GM18858 (cell line): Measurements from ENCODE around the gene DNAI4.
"Not testable (repeated sequence)": the region's sequence is repeated elsewhere in the genome, so short reads cannot be mapped to it uniquely, and the experiment has no call there.

ENCODE experiments used
- ATAC-seq: cut with Tn5 transposase; IDR thresholded peaks from one replicate; pipeline ENCODE4 v1.9.1; 2021; ENCODE audit not compliant: unreplicated experiment

Gene DNAI4

GRCh38 chr1:66929146-66929688 lies 4.6 kb upstream of the DNAI4 start:
- ATAC-seq = no peak

DNA sequence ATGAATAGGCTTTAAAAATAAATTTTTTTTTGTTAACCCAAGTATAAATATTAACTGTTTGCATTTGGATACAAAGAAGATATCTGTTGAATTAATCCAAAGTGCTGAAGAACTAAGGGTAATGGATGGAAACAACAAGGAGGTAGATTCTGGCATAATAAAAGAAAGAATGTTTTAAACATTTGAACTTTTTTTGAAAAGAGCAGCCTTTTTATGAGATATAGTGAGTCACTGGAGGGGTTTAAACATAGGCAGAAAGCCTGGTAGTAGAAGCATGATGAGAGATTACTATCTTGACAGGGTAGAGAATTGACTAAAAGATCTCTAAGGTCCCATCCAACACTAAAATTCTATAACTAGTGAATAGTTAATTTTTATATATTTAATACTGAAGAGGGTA lies 2.9 kb upstream of the DNAI4 start:
- ATAC-seq = no peak

- no peak for ATAC-seq
Measured at GRCh38 chr1:66925944-66926343, 1.3 kb upstream of the DNAI4 start.

- no peak for ATAC-seq
Measured at GRCh38 chr1:66925558-66925910, 878 bp upstream of the DNAI4 start.

- no peak for ATAC-seq
Measured at GRCh38 chr1:66920543-66920942, 4.1 kb downstream of the DNAI4 start.

GRCh38 chr1:66919828-66920227 lies 4.8 kb downstream of the DNAI4 start:
- ATAC-seq = no peak

GRCh38 chr1:66919063-66919462 lies 5.6 kb downstream of the DNAI4 start:
- ATAC-seq = no peak

DNA sequence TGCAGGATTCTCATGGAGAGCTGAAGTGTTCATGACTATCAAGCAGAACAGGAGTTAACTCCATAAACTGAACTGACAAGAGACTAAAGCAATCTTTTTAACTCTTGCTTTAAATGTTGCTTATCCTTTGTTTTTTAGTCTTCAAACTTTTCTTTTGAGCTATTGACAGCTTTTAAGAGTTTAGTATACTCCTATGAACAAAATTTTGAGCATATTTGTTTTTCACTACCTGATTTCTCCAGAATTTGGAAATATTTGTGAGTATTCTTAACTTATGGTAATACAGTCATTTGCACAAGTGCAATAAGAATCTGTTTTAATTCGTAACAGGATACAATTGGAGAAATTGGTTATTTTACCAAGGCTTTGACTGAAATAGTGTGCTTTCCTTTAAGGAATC lies 7.2 kb downstream of the DNAI4 start:
- no peak for ATAC-seq

DNA sequence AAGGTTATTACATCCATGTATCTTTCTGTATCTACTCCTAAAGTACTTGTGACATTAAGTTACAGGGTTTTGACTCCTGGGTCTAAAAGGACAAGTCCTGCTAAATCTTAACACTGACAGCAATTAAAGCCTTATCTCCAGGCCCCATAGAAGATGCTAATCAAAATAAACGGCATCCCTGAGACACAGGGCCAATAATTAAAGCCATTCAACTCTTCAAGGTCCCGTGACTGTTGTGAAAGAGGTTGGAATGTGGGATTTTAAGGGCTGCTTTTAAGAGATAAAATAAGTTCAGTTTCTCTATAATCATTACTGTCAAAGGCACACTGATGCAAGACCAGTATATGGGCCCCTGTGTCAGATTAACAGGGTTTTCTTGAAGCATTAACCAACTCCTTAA lies 8.3 kb downstream of the DNAI4 start:
- ATAC-seq = no peak

DNA sequence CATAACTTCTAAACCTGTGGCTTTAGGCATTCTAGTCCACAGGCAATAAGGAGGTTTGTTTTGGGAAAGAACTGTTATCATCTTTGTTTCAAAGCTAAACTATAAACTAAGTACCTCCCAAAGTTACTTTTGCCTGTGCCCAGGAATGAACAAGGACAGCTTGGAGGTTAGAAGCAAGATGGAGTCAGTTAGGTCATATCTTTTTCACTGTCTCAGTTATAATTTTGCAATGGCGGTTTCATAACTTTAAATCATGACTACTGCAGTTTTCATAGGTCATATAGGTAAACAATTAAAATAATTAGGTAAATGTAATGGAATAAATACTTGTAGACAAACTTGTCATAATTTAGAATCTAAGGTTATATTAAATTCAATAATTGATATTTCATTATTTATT lies 9.5 kb downstream of the DNAI4 start:
- ATAC-seq = not testable (repeated sequence)

- ATAC-seq = no peak
Measured at GRCh38 chr1:66893712-66894111, 30.9 kb downstream of the DNAI4 start.

GRCh38 chr1:66890621-66891020 lies 34.0 kb downstream of the DNAI4 start:
- ATAC-seq = no peak

DNA sequence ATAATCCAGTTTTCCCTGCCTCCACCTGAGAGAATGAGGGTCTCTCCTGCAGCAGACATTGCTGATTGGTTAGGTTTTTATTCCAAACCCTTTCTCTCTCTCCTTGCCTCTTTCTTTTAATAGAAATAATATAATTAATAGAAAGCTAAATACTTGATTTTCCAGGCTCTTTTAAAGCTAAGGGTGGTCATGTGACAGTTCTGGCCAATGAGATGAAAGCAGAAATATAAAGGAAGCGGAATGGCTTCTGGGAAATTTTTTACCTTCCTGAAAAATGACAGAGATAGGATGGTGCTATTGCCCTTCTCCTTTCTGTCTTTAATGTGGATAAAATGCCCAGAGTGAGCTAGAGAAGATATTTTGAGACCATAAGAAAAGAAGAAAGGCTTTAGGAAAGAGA lies 35.6 kb downstream of the DNAI4 start:
- no peak for ATAC-seq

- no peak for ATAC-seq
Measured at GRCh38 chr1:66876664-66877063, 48.0 kb downstream of the DNAI4 start.

DNA sequence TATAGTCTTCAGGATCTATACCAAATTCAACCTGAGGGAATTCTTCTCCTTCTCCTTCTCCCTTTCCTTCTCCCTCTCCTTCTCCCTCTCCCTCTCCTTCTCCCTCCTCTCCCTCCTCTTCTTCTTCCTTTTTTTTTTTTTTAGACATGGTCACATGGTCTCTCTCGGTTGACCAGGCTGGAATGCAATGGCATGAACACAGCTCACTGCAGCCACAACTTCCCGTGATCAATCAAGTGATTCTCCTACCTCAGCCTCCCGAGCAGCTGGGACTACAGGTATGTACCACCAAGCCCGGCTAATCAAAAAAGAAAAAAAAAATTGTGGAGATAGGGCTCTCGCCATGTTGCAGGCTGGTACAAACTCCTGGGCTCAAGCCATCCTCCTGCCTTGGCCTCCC lies 51.5 kb downstream of the DNAI4 start:
- ATAC-seq = no peak

DNA sequence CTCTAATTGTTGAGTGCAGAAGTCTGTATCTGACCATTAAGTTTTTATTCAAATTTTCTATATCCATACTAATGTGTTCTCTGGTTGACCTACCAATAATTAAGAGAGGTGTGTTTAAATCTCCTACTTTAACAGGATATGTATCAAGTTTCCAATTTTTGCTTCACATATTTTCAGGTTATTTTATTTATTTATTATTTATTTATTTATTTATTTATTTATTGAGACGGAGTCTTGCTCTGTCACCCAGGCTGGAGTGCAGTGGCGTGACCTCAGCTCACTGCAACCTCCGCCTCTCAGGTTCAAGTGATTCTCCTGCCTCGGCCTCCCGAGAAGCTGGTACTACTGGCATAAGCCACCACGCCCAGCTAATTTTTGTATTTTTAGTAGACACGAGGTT lies 52.6 kb downstream of the DNAI4 start:
- ATAC-seq = not testable (repeated sequence)

- ATAC-seq = no peak
Measured at GRCh38 chr1:66867501-66867900, 57.2 kb downstream of the DNAI4 start.

DNA sequence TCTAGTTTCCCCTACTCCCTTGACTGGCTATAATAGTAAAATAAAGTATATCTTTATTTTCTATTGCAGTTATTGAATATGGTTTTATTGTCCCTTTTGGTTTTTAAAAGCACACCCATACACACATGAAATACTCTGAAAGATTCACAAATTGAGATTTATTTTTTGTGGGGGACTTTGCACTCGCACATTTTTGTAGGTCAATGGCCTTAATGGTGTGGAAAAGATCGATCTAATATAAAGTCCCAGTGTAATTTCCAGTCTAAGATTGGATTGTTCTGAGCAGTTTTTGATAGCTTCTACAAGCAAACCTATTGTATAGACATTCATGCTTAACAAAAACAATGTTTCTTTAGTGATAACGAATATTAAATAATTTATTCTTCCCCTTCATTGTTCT lies 64.1 kb downstream of the DNAI4 start:
- no peak for ATAC-seq

GRCh38 chr1:66853379-66853778 lies 71.3 kb downstream of the DNAI4 start:
- ATAC-seq = no peak

- no peak for ATAC-seq
Measured at GRCh38 chr1:66852870-66853269, 71.8 kb downstream of the DNAI4 start.

DNA sequence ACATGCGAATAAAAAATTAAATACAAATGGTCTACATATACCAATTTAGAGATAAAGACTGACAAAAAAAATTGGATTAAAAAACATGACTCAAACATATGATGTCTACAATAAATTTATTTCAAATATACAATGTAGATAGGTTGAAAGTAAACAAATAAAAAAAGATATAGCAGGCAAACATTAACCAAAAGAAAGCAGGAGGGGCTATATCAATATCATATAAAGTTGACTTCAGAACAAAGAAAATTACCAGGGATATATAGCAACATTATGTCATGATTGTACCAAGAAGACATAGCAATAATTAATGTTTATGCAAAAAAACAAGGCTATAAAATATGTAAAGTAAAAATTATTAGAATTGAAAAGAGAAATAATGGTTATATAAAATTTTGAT lies 73.7 kb downstream of the DNAI4 start:
- ATAC-seq = no peak

GRCh38 chr1:66848193-66848592 lies 76.5 kb downstream of the DNAI4 start:
- ATAC-seq = no peak

- ATAC-seq = no peak
Measured at GRCh38 chr1:66840929-66841328, 83.7 kb downstream of the DNAI4 start.

DNA sequence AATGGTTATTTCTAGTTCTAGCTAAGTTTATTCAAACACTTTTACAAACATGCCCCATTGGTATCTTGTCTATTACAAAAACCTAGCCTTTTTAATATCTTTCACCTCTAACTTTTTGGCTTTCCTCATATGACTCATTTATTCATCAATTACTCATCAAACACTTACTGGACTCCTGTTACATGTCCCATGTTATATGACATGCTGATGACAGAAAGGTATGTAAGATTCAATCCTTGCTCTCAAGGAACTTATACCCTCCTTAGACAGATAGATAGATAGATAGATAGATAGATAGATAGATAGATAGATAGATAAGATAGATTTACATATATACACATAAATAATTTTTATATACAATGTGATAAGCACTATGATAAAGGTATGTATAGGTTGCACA lies 89.7 kb downstream of the DNAI4 start:
- ATAC-seq = no peak
